ENCODE measurements around the gene ARID3C.

ARID3C gene

GRCh38 chr9:34624475-34625185 lies 4.2 kb downstream of the ARID3C start:
- no peaks in the 10 kb centered on the region for H3K9me3 ChIP-seq (ENCODE audit: control insufficient read depth, insufficient read depth, low read depth, low read length)
- CTCF ChIA-PET = interaction anchor here (0.6 to 7.3 kb wide), 4 partner anchors 9 to 846 kb away, joined by 4 to 59 read pairs (median 6); partner anchors contain the start of gene IL11RA
- no peak overlapping the region for H3K4me3 ChIP-seq (ENCODE audit: low read depth, low read length)
- POLR2A ChIA-PET = no interaction called here
- H3K36me3 ChIP-seq (ENCODE audit: control insufficient read depth in 2 of 2, insufficient read depth in 1 of 2, low read length in 2 of 2) = no peaks in the 10 kb centered on the region
- H3K27ac ChIP-seq (ENCODE audit: extremely low read depth, low read depth, low read length) = no peak overlapping the region
- TF ChIP-seq ZSCAN23 (tag by site-specific recombination; IDR thresholded peaks at IDR 0.05) (no peak), ZNF433 (tag by site-specific recombination; IDR thresholded peaks at IDR 0.05; ENCODE audit: low read depth) (no peak), ZNF654 (tag by site-specific recombination; IDR thresholded peaks at IDR 0.05; ENCODE audit: low read depth) (no peak), IKZF3 (tag by site-specific recombination; IDR thresholded peaks at IDR 0.05) (no peak), ZNF426 (tag by site-specific recombination; IDR thresholded peaks at IDR 0.05) (no peak), ZNF677 (tag by site-specific recombination; IDR thresholded peaks at IDR 0.05) (no peak), ZNF2 (tag by site-specific recombination; IDR thresholded peaks at IDR 0.05) (no peak), ZNF184 (tag by site-specific recombination; IDR thresholded peaks at IDR 0.05) (no peak), ZNF596 (tag by site-specific recombination; IDR thresholded peaks at IDR 0.05) (no peak), ZNF324 (tag by site-specific recombination; IDR thresholded peaks at IDR 0.05) (no peak), ZNF558 (tag by site-specific recombination; IDR thresholded peaks at IDR 0.05) (no peak)
- TF ChIP-seq, protein P1, sequence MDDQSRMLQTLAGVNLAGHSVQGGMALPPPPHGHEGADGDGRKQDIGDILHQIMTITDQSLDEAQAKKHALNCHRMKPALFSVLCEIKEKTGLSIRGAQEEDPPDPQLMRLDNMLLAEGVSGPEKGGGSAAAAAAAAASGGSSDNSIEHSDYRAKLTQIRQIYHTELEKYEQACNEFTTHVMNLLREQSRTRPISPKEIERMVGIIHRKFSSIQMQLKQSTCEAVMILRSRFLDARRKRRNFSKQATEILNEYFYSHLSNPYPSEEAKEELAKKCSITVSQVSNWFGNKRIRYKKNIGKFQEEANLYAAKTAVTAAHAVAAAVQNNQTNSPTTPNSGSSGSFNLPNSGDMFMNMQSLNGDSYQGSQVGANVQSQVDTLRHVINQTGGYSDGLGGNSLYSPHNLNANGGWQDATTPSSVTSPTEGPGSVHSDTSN (CRISPR knock-in tag; IDR thresholded peaks at IDR 0.05) = no peak
- H3K4me1 ChIP-seq (ENCODE audit: control insufficient read depth, insufficient read depth, low read length) = no peaks in the 10 kb centered on the region; the same call in 1 of the 2 replicates

- CTCF ChIA-PET = interaction anchor here (0.7 to 7.3 kb wide), 2 partner anchors 10 to 1037 kb away, joined by 3 to 59 read pairs; no protein-coding TSS in a partner anchor
- POLR2A ChIA-PET = no interaction called here
- no peaks in the 10 kb centered on the region for H3K9me3 ChIP-seq (ENCODE audit: control insufficient read depth, insufficient read depth, low read depth, low read length)
- TF ChIP-seq ZNF501 (tag by site-specific recombination; IDR thresholded peaks at IDR 0.05) (no peak), ZNF148 (tag by site-specific recombination; IDR thresholded peaks at IDR 0.05; ENCODE audit: borderline replicate concordance) (no peak), ZNF555 (tag by site-specific recombination; conservative IDR thresholded peaks at IDR 0.05) (no peak), ZNF423 (tag by site-specific recombination; IDR thresholded peaks at IDR 0.05) (no peak), ZNF19 (tag by site-specific recombination; IDR thresholded peaks at IDR 0.05; ENCODE audit: low read depth) (no peak), ZNF837 (tag by site-specific recombination; IDR thresholded peaks at IDR 0.05) (no peak), ZNF518A (tag by site-specific recombination; conservative IDR thresholded peaks at IDR 0.05; ENCODE audit: low read depth) (no peak), ZNF324 (tag by site-specific recombination; IDR thresholded peaks at IDR 0.05) (no peak), ZNF112 (tag by site-specific recombination; IDR thresholded peaks at IDR 0.05) (no peak)
- TF ChIP-seq, protein P2, sequence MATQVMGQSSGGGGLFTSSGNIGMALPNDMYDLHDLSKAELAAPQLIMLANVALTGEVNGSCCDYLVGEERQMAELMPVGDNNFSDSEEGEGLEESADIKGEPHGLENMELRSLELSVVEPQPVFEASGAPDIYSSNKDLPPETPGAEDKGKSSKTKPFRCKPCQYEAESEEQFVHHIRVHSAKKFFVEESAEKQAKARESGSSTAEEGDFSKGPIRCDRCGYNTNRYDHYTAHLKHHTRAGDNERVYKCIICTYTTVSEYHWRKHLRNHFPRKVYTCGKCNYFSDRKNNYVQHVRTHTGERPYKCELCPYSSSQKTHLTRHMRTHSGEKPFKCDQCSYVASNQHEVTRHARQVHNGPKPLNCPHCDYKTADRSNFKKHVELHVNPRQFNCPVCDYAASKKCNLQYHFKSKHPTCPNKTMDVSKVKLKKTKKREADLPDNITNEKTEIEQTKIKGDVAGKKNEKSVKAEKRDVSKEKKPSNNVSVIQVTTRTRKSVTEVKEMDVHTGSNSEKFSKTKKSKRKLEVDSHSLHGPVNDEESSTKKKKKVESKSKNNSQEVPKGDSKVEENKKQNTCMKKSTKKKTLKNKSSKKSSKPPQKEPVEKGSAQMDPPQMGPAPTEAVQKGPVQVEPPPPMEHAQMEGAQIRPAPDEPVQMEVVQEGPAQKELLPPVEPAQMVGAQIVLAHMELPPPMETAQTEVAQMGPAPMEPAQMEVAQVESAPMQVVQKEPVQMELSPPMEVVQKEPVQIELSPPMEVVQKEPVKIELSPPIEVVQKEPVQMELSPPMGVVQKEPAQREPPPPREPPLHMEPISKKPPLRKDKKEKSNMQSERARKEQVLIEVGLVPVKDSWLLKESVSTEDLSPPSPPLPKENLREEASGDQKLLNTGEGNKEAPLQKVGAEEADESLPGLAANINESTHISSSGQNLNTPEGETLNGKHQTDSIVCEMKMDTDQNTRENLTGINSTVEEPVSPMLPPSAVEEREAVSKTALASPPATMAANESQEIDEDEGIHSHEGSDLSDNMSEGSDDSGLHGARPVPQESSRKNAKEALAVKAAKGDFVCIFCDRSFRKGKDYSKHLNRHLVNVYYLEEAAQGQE (tag by site-specific recombination; IDR thresholded peaks at IDR 0.05) = no peak
These were observed 5.3 kb downstream of the ARID3C start for GRCh38 chr9:34623374-34624235.

More at GRCh38 chr9:34623374-34624235, 5.3 kb downstream of the ARID3C start:
- Histone ChIP-seq H3K36me3 (ENCODE audit: control insufficient read depth in 2 of 2, insufficient read depth in 1 of 2, low read length in 2 of 2) (peaks cover 0 to 5% of the 10 kb centered on the region in 2 experiments; a peak in 1 of 3 replicates), H3K27ac (ENCODE audit: extremely low read depth, low read depth, low read length) (no peak overlapping the region), H3K4me3 (ENCODE audit: low read depth, low read length) (no peak overlapping the region), H3K4me1 (ENCODE audit: control insufficient read depth, insufficient read depth, low read length) (no peaks in the 10 kb centered on the region; the same call in 1 of the 2 replicates)
